Stimulated activated CD8-positive, alpha-beta memory T cell treated with anti-CD3 and anti-CD28 coated beads, Interleukin-15, amount 100 ng/mL, for 48 hours (primary cell): ENCODE measurements around the gene CLASP1.
"Not testable (repeated sequence)": the region's sequence is repeated elsewhere in the genome, so short reads cannot be mapped to it uniquely, and the experiment has no call there.

Experiments used
- DNase-seq, 2 donors: peaks; one replicate each; pipeline ENCODE4 v3.0.0-alpha.2; 2020; ENCODE audit warnings: low read depth in 2 of 2

Gene CLASP1

DNA sequence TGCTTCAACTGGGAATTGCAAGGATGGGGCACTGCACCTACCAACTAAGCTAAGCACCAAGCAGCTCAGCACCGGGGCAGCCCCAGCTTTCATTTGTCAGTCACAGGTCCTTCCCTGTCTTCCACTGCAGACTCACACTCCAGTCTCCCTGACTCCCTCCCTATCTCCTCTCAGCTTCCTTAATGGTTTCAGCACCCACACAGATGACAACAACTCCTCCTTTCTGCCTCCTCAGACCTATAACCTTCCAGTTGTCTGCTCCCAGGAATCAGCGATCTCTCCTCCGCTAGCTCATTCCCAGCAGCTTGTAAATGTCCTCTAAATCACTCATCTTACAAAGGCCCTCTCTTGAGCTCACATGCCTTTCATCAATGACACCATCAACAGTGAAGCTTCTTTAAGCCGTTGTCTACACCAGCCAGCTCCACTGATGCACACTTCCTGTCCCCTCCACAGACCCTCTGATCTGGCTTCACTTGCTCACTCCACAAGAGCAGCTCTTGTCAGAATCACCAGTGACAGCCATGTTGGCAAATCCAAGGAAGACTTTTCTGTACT is 32.1 kb downstream of the CLASP1 start:
- no peak for DNase-seq

DNA sequence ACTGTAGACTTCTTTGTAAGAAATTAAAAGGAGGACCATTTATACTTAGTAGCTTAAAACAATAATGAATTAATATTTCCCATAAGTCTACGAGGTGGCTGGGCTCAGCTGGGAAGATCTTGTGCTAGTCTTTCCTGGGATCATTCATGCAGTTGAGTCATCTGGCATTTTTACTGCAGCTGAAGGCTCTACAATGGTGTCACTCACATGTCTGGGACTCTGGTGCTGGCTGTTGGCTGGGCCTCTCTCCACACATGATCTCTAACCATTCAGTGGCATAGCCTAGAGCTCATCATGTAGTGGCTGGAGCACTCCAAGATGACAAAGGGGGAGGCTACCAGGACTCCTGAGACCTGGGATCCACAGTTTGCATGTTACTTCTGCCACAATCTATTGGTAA is 35.5 kb downstream of the CLASP1 start:
- DNase-seq: no peak

DNA sequence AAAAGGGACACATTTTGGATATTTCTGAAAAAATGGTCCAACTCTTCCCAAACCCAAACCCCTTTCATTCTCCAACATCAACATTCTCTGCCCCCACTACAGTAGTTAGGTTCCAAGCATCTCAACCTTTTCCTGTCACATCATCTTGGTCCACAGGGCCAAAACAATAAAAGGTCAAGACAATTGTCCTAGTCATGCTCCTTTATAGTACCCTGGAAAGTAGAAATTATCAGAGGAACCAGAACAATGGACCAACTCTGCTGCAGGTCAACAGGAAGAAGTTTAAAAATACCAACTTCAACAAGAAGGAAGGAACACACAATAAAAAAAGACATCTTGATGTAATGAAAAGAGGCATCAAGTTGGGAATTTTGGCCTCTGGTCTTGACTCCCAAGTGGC is 36.1 kb downstream of the CLASP1 start:
- no peak for DNase-seq

DNA sequence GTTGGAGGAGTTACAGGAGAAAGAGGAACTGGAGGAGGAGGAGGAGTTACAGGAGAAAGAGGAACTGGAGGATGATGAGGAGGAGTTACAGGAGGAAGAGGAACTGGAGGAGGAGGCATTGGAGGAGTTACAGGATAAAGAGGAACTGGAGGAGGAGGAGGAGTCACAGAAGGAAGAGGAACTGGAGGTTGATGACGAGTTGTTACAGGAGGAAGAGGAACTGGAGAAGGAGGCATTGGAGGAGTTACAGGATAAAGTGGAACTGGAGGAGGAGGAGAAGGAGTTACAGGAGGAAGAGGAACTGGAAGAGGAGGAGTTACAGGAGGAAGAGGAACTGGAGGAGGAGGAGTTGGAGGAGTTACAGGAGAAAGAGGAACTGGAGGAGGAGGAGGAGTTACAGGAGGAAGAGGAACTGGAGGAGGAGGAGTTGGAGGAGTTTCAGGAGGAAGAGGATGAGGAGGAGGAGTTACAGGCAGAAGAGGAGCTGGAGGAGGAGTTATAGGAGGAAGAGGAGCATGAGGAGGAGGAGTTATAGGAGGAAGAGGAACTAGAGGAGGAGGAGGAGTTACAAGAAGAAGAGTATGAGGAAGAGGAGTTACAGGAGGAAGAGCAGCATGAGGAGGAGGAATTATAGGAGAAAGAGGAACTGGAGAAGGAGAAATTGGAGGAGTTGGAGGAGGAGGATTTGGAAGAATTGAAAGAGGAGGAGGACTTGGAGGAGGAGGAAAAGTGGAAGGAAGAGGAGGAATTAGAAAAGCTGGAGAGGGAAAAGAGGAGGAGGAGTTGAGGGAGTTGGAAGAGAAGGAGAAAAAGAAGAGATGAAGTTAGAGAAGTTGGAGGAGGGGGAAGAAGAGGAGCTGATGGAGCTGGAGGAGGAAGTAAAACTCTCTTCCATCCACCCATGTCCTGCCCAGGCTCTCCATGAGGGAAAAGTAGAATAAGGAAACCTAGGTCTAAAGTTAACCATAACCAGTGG is 37.2 kb downstream of the CLASP1 start:
- no peak for DNase-seq

DNA sequence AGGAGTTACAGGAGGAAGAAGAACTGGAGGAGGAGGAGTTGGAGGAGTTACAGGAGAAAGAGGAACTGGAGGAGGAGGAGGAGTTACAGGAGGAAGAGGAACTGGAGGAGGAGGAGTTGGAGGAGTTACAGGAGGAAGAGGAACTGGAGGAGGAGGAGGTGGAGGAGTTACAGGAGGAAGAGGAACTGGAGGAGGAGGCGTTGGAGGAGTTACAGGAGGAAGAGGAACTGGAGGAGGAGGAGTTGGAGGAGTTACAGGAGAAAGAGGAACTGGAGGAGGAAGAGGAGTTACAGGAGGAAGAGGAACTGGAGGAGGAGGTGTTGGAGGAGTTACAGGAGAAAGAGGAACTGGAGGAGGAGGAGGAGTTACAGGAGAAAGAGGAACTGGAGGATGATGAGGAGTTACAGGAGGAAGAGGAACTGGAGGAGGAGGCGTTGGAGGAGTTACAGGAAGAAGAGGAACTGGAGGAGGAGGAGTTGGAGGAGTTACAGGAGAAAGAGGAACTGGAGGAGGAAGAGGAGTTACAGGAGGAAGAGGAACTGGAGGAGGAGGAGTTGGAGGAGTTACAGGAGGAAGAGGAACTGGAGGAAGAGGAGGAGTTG is 38.1 kb downstream of the CLASP1 start:
- DNase-seq: not testable (repeated sequence)

DNA sequence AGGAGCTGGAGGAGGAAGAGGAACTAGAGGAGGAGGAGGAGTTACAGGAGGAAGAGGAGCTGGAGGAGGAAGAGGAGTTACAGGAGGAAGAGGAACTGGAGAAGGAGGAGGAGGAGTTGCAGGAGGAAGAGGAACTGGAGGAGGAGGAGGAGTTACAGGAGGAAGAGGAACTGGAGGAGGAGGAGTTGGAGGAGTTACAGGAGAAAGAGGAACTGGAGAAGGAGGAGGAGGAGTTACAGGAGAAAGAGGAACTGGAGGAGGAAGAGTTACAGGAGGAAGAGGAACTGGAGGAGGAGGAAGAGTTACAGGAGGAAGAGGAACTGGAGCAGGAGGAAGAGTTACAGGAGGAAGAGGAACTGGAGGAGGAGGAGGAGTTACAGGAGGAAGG is 38.8 kb downstream of the CLASP1 start:
- DNase-seq: not testable (repeated sequence)

DNA sequence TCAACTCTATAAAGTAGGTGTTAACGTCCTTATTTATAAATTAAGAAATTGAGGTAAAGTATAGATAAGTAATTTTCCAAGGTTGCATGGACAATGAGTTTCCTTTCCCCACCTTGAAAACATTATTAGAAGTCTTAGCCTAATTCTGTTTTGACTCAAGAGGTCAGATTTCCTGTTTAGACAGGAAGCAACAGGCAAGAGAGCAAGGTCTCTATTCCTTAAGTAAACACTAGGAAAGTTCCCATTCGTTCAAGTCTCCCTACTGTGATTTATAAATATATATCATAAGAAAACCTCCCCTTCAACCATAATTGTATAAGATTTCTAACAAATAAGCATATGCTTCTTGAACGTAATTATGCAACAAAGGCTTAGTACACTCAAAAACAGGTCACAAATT is 40.3 kb downstream of the CLASP1 start:
- DNase-seq: no peak

DNA sequence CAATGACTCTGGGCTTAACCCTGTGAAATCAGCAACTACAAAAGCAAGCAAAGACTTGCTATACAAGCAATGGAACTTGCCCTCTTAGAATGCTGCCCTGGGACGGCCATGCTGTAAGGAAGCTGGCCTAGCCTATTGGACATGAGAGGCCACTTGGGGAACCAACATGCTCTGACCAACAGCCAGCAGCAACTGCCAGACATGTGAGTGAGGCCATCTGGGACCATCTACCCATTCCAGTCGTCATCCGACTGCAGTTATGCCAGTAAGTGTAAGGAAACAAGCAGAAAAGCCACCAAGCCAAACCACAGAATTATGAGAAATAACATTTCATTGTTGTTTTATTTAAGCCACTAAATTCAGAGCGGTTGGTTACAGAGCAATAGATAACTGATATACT is 40.9 kb downstream of the CLASP1 start:
- DNase-seq: no peak

DNA sequence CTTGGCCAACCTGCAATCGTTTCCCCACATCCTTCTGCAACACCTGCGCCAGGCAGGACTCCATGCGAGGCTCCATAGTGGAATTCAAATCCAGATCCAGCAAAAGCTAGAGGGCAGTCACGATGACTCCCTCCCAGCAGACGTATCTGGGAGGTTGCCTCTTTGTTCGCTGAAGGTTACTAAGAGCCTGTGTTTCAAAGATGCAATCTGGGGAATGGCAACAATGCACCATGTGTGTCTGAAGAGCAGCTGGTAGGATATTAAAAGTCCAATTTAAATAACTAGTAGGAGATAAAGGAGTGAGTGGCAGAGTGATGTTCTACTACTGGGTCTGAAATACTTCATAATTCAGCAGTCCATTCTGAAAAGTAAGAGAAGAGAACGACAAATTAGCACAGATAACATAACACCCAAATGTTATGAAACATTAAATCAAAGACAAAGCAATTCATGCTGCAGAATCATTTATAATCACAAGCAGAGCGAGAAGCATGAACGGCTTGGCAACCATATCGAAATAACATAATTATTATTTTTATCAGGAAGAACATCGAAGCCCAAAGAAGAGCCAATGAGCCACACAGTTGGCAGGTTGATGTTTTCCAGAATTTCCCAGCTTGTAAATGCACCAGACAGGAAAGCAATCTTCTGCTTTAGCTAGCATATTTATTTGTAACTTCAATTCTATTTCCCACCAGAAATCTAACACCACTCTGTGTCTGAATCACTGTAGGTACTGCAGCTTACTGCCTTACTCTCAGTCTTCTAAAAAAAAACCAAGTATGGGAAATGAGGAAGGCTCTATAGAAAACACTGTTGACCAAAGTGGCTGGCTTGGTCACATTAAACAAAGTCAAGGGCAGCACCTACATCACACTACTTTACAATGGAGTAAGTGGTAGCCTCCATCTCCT is 43.2 kb downstream of the CLASP1 start:
- no peak for DNase-seq

DNA sequence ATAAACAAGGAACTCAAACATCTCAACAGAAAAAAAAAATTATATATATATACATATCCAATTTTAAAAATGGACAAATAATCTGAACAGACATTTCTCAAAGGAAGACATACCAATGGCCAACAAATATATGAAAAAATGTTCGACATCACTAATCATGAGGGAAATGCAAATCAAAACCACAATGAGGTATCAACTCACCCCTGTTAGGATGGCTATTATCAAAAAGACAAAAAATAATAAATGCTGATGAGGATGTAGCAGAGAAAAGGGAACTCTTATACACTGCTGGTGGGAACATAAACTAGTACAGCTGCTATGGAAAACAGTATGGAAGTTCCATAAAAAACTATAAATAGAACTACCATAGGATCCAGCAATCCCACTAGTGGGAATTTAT is 46.1 kb downstream of the CLASP1 start:
- no peak for DNase-seq

DNA sequence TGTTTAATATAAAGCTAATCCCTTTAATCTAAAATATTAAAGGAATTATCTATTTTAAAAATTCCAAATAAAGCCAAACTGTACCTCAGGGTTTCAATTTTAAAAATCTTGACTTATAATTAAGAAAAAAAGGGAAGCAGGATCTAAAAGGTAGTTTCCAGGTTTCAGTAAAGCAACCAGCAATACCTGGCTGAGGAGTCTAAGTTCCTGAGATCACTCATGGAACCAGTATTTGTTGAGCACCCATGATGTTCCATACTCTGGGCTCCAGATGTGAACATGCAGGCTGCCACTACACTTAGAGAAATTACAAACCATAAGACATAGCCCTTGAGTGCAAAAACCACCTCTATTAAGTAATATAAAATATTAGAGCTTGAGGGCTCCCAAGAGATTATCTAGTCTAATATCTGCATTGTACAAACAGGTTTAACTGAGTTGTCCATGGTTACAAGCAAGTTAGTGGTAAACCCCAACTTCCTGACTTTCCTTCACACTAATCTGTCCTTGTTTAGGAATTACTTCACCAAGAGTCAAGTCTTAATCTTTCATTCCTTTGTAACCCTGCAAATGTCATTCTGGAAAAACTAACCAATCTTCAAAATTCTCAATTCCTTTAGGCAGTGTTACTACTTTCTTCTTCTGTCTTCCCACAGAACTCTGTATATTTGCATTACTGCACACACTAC is 49.2 kb downstream of the CLASP1 start:
- no peak for DNase-seq

DNA sequence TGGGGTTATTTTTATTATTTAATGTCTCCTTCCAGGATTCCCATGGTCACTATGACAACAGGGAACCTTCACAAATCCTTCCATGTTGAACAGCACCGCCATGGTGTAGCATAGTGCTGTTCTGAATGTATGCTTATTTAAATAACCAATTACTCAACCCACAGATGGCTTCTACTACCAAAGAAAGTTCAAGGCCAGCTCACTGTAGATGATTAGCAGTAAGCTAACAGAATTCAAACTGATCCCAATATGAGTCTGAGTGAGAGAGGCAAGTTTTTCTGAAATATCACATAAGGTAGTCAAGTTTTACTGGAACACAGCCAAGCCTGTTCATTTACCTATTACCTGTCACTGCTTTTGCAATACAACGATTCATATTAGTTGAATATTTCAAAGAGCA is 51.2 kb downstream of the CLASP1 start:
- DNase-seq: no peak

DNA sequence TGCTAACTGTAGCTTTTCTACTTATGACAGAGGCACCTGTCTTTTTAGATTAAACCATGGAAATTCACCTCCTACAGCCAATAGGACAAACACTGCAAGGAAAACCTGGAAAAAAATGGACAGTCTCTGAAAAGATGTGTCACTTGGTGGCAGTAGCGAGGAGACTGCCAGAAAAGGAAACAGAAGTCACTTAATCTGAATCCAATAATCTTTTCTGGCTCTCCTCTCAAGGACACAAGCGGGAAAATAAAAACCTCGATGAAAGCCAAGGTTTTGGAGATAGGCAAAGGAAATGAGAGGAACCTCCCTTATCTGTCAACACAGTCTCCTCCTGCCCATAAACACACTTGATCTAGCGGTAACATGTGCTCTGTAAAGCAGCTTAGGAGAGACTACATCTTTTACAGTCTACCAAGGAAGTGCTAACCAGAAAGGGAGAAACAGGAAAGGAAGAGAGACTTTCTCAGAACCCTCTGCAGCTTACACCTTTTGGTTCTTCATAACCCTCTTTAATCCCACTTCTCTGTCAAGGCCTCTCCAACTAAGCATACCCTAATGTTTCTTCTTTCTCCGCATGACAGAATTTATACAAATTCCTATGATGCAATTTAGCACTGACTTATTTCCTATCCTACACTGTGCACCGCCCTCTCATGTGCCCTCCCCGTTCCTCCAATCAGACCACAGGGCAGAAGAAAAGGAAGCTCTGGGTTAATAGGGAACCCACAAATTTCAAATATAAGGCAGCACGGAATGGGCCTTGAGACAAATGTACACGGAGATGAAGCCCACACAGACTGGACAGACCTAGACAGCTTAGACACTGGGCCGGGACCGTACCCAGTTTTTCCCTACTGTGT is 52.8 kb downstream of the CLASP1 start:
- DNase-seq: no peak

DNA sequence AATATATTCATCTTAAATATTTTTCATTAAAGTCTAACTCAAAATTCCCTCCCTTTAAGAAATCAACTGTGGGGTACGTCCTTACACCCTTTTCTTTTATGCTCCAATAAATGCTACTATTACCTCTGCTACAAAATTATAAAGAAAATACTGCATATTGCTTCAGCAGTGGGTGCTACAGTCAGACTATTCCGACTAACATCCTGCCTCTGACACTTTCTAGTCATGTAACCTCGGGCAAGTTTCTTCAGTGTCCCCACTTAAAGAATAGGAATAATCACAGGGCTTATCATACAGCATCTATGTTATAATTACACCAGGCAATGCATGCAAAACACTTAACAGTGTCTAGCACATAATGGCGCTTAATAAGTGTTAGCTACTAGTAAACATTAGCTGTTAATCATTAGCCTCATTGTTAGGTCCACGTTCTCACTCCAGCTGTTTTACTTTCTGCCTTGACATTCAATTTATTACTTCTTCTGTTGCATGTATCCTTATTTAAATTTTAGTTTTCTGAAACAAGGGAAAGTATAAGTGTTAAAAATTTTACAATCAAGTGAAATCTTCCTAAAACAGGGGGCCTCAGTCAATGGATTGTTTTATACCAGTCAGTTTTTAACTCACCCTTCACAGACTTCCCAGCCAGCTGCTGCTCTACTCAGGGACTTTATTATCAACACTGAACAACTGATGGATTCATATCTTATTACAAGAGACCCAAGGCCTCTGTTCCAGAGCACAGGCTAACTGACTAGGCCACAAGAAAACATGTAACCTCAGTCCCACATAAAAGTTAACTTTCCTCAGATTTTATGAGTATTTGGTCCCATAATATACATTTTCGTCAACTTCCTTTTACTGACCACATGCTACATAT is 54.0 kb downstream of the CLASP1 start:
- no peak for DNase-seq

DNA sequence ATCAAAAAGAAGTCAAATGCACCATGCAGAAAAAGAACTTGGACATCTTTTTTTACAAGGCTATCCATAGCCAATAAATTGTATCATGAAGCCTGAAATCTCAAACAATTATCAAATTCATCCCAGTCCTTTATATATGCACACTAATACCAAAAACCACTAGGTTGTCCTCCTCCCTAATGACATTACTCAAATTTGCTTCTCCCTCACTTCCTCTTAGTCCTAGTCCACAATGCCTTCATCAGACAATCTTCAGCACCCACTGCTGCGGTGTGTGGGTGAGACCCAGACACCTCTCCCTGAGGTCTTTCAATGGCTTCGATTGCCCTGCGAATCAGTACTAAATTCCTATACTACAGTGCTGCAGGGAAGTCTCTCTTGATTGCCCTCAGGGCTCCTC is 58.1 kb downstream of the CLASP1 start:
- DNase-seq: no peak

DNA sequence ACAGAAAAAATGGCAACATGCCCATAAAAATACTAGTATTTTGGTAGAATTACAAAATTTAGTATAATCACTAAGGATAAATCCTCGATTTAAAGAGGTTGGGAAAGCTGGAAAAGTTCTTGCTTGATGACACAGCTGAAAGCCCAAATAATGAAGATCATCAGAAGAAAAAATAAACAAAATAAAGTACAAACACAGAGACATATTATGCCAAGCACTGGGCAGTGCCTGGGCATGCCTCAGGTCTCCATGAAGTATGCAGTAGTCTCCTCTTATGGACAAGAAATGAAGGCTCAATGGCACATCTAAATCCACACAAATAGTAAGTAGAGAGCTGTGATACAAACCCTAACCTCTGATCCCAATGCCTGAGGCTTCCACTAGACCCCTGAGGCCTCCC is 60.9 kb downstream of the CLASP1 start:
- DNase-seq: no peak

DNA sequence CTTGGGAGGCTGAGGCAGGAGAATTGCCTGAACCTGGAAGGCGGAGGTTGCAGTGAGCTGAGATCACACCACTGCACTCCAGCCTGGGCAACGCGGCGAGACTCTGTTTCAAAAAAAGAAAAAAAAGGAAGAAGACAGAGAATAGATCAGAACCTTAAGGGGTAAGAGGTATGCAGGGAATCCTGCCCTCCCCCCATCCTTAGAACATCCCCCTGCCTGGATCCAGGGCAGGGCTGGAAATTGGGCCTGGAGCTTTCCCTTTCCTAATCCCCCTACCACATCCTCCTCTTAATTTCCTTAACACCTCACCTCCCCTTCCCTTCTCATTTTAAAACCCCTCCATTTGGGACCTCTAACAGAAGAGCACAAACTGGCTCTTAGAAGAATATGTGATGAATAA is 62.1 kb downstream of the CLASP1 start:
- no peak for DNase-seq

DNA sequence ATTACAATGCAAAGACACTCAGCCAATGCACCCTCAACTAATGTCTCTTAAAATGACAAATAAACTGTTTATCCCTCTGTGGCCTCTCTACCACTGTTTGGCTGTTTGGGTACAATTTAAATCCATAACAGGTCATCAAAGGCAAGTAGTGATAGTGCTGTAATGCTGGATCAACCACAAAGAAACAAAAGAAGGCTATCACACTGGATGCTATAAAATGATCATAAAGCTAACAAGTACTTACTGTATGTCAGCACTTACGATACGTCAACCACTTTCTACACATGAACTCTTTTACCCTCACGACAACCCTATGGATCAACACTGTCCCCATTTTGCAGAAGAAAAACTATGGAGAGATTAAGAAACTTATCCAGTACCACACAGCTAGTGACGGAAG is 64.5 kb downstream of the CLASP1 start:
- DNase-seq: no peak

DNA sequence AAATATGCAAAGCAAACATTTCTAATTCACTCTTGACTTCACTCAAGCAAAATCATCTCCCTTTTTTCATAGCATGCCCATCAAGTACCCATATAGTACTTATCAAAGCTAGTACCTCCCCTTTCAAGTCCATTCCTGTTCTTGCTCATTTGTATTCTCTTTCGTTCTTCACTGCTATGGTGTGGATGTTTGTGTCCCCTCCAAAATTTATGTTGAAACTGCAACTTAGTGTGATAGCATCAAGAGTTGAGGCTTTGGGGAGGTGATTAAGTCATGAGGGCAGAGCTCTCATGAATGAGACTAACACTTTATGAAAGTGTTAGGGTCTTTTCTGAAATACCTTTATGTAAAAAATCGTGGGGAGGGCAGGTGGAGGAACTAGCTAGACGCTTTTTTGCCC is 65.7 kb downstream of the CLASP1 start:
- DNase-seq: no peak
